Measurements from ENCODE around the gene STRAP.
"Not testable (repeated sequence)": the region's sequence is repeated elsewhere in the genome, so short reads cannot be mapped to it uniquely, and the experiment has no call there.

STRAP gene

DNA sequence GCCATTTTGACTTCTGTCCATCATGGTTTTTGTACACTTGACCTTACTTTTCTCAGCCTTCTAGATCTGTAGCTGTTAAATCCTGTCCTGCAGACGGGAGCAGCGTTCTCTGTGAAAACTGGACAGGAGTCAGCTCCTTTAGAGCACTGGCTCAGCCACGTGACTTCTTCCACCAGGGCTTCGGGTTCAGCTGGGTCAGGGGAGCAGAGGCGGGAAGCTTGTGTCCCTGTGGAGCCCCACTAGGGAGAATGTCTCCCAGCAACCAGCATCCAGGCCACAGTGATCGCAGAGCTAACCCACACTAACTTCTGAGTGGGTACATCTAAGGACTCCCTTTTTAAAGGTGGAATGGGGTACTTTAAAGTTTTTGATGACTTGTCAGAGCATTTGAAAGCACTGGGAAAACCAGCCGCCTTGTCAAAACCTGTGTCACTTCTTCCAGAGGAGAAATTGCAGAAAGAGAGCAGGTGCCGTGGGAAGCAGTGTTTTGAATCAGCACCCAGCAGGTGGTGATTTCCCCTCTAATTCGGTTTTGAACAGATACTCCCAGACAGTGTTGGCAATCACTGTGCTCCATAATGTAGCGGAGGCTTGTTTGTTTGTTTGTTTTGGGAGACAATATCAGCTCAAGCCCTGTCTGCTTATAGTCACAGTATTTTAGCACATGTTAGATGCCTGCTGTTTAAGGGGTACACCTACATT is 46.8 kb downstream of the STRAP start:
- DNase-seq: no peak

GRCh38 chr12:15931590-15932053 is 49.4 kb downstream of the STRAP start:
- no peak for DNase-seq

DNA sequence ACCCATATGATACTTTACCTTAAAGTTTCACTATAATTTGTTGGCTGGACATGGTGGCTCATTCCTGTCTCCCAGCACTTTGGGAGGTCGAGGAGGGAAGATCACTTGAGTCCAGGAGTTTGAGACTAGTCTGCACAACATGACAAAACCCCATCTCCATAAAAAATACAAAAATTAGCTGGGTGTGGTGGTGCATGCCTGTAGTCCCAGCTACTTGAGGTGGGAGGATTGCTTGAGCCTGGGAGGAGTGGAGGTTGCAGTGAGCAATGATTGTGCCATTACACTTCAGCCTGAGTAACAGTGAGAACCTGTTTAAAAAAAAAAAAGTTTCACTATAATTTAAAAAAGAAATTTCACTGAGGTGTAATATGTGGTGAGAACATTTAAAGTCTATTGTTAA is 50.1 kb downstream of the STRAP start:
- no peak for DNase-seq

GRCh38 chr12:15932971-15933370 is 50.8 kb downstream of the STRAP start:
- no peak for DNase-seq

DNA sequence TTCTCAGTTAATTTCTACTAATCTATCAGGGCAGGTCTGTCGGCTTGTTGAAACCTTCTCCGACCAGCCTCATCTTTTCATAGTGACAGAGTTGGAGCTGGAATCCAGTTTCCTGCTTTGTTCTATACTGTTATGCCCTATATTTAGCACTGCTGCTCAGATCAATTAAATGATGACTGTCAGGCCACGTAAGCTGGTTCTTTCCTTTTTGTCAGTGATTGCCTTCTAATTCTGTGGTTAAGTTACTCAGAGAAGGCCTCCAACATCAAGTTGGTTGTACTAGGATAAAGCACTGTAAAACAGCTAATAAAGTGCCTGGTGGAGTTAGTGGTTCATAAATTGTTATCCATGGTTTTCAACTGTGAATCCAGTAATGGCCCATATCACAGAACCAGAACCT is 51.6 kb downstream of the STRAP start:
- no peak for DNase-seq

GRCh38 chr12:15936751-15937150 is 54.6 kb downstream of the STRAP start:
- DNase-seq: no peak

DNA sequence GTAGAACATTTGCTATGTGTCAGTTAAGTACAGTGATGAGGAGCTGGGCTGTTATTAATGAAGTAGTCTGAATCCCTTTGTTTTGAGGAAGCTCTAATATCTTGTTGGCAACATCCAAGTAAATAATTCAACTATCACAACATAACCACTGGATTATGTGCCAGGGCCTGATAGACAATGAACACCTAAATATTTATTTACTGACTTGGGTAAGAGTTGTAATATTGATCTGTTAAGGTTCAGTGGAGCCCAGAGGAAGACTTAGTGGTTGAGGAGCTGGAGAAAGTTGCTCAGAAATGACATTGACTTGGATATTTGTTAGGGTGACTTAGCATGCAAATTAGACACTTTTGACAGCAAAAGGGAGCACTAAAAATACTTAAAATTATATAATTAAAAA is 55.7 kb downstream of the STRAP start:
- no peak for DNase-seq

DNA sequence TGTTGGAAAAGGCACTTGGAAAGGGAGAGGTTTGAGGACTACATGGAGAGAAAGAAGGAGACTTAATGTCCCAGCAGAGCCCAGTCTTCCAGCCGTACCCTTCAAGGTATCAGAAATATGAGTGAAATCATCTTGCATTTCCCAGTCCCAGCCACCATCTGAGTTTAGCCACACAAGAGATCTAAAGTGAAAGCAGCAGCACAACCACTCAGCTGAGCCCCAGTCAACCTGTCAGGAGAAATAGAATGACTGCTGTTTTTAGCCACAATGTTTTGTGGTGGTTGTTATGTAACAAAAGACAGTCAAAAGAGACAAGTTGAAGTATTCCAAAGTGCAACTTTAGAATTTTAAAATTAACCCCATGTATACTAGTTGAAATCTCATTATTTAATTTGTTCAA is 56.9 kb downstream of the STRAP start:
- no peak for DNase-seq

- DNase-seq: no peak
These were observed 60.3 kb downstream of the STRAP start for GRCh38 chr12:15942475-15942874.

DNA sequence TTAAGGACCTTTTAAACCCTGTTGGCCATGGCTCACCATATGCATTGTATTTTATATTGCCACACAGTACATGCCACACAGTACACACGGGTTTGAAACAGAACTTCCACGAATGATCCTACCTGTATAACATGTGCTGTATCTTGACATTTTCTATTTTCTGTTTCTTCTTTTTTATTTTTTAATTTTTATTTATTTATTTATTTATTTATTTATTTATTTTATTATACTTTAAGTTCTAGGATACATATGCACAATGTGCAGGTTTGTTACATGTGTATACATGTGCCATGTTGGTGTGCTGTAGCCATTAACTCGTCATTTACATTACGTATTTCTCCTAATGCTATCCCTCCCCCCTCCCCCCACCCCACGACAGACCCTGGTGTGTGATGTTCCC is 61.3 kb downstream of the STRAP start:
- not testable (repeated sequence) for DNase-seq

GRCh38 chr12:15948461-15948860 is 66.3 kb downstream of the STRAP start:
- not testable (repeated sequence) for DNase-seq

All from T-helper 9 cell (primary cell).